HEK293T (cell line): Measurements from ENCODE around the gene TBC1D22B.

Source experiments
- CTCF ChIA-PET: fragments of 350-600 bp; formaldehyde crosslinking; extraction: SDS; loops from one replicate; lab custom pipeline; 2021; ENCODE audit warnings: antibody characterized with exemption, inconsistent platforms; lab: Yijun Ruan, JAX
- POLR2A ChIA-PET: fragments of 350-600 bp; formaldehyde crosslinking; extraction: SDS; loops from one replicate; lab custom pipeline; 2020; ENCODE audit warnings: antibody characterized with exemption, inconsistent platforms; lab: Yijun Ruan, JAX
- DNase-seq: peaks from one replicate; pipeline ENCODE4 v3.0.0; 2012; ENCODE audit warnings: mixed read lengths; ENCODE audit errors: extremely low spot score
- ARNT ChIP-seq: fragments of 450-650 bp; IDR thresholded peaks from 2 replicates; pipeline ENCODE4 v1.6.1; 2017; ENCODE audit warnings: mild to moderate bottlenecking
- BHLHE40 ChIP-seq: fragments of 450-650 bp; IDR thresholded peaks from 2 replicates; pipeline ENCODE4 v1.6.1; 2016; ENCODE audit warnings: mild to moderate bottlenecking, moderate library complexity, borderline replicate concordance
- CTBP1 ChIP-seq: fragments of 450-650 bp; IDR thresholded peaks from 2 replicates; pipeline ENCODE4 v1.6.1; 2016; ENCODE audit warnings: borderline replicate concordance
- ELF4 ChIP-seq: fragments of 450-650 bp; IDR thresholded peaks from 2 replicates; pipeline ENCODE4 v1.6.1; 2017; ENCODE audit warnings: antibody characterized with exemption
- FOXA1 ChIP-seq: fragments of 450-650 bp; IDR thresholded peaks from 2 replicates; pipeline ENCODE4 v1.6.1; 2016; ENCODE audit warnings: mild to moderate bottlenecking
- FOXK2 ChIP-seq: fragments of 450-650 bp; IDR thresholded peaks from 2 replicates; pipeline ENCODE4 v1.6.1; 2016; ENCODE audit warnings: mild to moderate bottlenecking
- FOXM1 ChIP-seq: fragments of 450-650 bp; IDR thresholded peaks from 2 replicates; pipeline ENCODE4 v1.6.1; 2017; ENCODE audit warnings: mild to moderate bottlenecking, borderline replicate concordance
- HDGF ChIP-seq: fragments of 450-650 bp; IDR thresholded peaks from 2 replicates; pipeline ENCODE4 v1.6.1; 2017; ENCODE audit warnings: antibody characterized with exemption, borderline replicate concordance
- L3MBTL2 ChIP-seq: fragments of 450-650 bp; conservative IDR thresholded peaks from 2 replicates; pipeline ENCODE4 v1.6.1; 2016; ENCODE audit warnings: mild to moderate bottlenecking
- LEF1 ChIP-seq: fragments of 450-650 bp; IDR thresholded peaks from 2 replicates; pipeline ENCODE4 v1.6.1; 2017; ENCODE audit warnings: mild to moderate bottlenecking, borderline replicate concordance
- NFRKB ChIP-seq: fragments of 450-650 bp; IDR thresholded peaks from 2 replicates; pipeline ENCODE4 v1.6.1; 2016; ENCODE audit warnings: mild to moderate bottlenecking, moderate library complexity
- SP1 ChIP-seq: fragments of 450-650 bp; IDR thresholded peaks from 2 replicates; pipeline ENCODE4 v1.6.1; 2017
- SUZ12 ChIP-seq: fragments of 450-650 bp; IDR thresholded peaks from 2 replicates; pipeline ENCODE4 v1.6.1; 2016; ENCODE audit warnings: mild to moderate bottlenecking
- TARDBP ChIP-seq: fragments of 450-650 bp; IDR thresholded peaks from 2 replicates; pipeline ENCODE4 v1.6.1; 2016
- ZNF384 ChIP-seq: fragments of 450-650 bp; IDR thresholded peaks from 2 replicates; pipeline ENCODE4 v1.6.1; 2016
- TF ChIP-seq, protein P1 (sequence below): fragments of 450-650 bp; IDR thresholded peaks from 2 replicates; pipeline ENCODE4 v1.6.1; 2016

TBC1D22B gene

DNA sequence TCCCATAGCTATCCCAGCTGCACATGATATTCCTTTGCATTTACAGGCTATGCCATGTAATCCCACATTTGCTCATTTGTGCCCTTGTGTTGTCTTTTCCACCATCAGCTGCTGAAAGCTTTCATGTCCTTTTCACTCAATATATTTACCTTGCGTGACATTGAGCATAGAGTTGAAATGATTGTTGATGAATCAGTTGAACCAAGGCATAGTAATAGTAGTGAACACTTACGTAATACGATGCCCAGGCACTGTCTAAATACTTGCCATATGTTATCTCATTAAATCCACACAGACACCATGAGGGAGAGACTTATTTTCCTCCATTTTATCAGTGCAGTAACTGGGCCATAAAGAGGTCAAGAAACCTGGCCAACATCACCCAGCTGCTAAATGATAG, 109.3 kb downstream of the TBC1D22B start:
- TF ChIP-seq, protein P1, sequence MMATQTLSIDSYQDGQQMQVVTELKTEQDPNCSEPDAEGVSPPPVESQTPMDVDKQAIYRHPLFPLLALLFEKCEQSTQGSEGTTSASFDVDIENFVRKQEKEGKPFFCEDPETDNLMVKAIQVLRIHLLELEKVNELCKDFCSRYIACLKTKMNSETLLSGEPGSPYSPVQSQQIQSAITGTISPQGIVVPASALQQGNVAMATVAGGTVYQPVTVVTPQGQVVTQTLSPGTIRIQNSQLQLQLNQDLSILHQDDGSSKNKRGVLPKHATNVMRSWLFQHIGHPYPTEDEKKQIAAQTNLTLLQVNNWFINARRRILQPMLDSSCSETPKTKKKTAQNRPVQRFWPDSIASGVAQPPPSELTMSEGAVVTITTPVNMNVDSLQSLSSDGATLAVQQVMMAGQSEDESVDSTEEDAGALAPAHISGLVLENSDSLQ = no peak
- TF ChIP-seq FOXA1 (no peak), ARNT (no peak), ELF4 (no peak), FOXK2 (no peak), TARDBP (no peak), BHLHE40 (no peak), FOXM1 (no peak), SUZ12 (no peak), CTBP1 (no peak), HDGF (no peak), SP1 (no peak)
- POLR2A ChIA-PET = no interaction called here
- DNase-seq = no peak
- CTCF ChIA-PET = no interaction called here

DNA sequence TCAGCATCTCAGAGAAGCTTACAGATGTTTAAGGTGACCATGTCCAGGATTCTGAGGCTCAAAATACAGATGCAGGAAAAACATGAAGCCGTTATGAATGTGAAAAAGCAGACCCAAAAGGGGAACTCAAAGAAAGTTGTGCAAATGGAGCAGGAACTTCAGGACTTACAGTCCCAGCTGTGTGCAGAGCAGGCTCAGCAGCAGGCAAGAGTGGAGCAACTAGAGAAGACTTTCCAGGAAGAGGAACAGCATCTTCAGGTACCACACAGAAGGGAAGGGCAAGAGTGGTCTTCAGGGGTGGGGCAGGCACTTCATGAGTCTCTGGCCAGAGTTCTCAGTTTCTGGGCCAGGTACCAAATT, 111.4 kb downstream of the TBC1D22B start:
- POLR2A ChIA-PET = no interaction called here
- no peak for DNase-seq
- CTCF ChIA-PET = no interaction called here
- TF ChIP-seq L3MBTL2 (no peak), ARNT (no peak), BHLHE40 (no peak), HDGF (no peak), ELF4 (no peak), FOXM1 (no peak), FOXK2 (no peak), ZNF384 (no peak), SUZ12 (no peak), CTBP1 (no peak)
- TF ChIP-seq, protein P1 = no peak

DNA sequence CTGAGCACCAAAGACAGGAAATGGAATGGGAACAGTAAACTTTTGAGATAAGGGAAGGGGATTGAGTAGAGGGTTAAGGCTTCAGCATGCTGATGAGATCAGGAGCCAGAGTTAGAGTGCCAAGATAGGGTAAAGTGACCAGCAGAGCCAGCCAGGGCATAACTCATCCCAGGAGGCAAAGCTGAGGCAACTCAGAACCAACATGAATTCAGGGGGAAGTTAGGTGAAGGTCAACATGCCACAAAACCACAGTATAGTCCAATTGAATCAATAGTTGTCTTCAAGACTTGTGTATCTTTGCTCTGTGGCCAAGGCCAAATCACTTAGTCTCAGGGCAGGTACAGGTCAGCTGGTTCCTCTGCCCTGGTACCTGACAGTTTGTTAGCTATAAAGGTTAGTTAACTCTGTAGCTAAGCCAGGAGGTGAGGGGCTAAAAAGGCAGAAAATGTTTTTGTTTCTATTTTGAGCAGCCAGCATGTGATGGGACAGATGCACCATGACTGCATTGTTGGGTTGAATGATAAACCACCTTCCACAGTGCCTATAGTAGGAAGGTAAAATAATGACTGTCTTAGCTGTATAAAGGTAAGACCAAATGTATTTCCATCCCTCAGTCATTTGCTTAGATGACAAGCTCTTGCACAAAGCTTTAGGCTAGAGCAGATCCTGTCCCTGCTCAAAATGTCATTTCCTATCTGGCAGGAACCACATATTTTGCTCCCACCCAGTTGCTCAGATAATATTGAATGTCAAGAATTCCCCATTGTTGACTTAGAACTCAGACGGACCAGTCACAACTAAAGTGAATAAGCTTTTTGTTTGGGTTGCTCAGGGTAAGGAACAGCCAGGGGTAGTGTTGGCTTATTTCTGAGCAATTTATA, 112.0 kb downstream of the TBC1D22B start:
- ChIA-PET POLR2A (no interaction called here), CTCF (no interaction called here)
- no peak for TF ChIP-seq SP1
- TF ChIP-seq FOXK2 = no peak
- no peak for TF ChIP-seq BHLHE40
- TF ChIP-seq FOXA1 = no peak
- TF ChIP-seq, protein P1 = no peak
- TF ChIP-seq TARDBP = no peak
- no peak for TF ChIP-seq CTBP1
- TF ChIP-seq SUZ12 = no peak
- no peak for TF ChIP-seq LEF1
- no peak for TF ChIP-seq L3MBTL2
- no peak for TF ChIP-seq ELF4
- TF ChIP-seq NFRKB = no peak
- no peak for TF ChIP-seq HDGF
- no peak for TF ChIP-seq ZNF384
- no peak for TF ChIP-seq ARNT
- no peak for TF ChIP-seq FOXM1
- no peak for DNase-seq

DNA sequence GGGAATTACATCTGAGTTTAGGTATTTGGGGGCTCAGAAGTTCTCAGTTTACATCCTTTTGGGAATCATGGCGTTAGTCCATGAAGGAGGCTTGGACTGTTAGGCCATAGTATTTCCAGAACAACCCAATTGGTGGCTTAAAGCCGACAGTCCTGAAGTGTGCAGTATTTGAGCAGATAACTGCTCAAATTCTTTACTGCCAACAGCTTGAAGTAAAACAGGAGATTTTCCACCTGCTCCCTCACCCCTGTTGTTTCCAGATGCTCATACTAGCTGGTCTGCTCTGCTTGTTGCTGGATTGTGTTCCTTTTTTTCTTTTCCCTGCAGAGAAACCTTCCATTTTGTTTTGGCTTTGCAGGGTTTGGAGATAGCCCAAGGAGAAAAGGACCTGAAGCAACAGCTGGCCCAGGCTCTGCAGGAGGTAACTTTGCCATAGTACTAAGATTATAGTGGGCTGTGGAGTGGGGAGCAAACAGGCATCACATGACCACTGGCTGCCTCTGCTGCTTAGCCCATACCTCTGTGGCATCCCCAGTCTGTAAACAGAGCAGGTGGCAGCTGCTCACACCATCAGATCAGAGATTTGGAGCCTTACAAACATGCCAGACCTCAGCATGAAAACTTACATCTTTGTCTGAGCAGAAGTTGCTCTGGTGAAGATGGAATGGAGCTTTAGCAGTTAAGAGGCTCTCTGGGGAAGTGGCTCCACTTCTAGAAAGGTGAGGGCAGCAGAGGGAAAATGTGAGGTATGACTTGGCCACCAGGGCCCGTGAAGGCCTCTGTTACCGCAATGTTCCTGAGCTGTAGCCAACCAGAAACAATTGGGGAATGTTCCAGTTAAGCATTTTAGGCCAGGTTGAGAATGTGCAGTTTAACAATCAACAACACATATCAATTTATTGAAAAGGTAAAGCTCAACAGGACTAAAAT, 113.8 kb downstream of the TBC1D22B start:
- TF ChIP-seq ZNF384 (no peak), L3MBTL2 (no peak)
- POLR2A ChIA-PET = no interaction called here
- no peak for DNase-seq
- CTCF ChIA-PET = no interaction called here

DNA sequence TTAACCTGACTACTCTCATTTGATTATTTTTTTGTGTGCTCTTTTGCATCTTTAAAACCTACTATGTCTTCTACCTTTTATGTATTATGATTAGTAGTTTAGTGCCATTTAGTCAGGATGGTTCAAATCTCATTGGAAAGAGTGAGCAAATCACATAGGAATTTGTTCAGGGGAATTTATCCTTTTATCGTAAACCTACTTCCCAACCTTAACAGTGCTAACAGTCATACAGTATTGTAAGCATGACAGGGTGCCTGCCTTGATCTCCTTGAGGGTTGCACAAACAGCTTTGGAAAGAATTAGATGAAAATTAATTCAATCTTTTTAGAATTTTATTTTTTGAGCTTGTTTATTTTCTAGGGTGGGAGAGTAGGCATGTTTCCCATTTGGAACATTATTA, 114.5 kb downstream of the TBC1D22B start:
- no peak for TF ChIP-seq NFRKB
- no peak for DNase-seq
- CTCF ChIA-PET = no interaction called here
- POLR2A ChIA-PET = no interaction called here

DNA sequence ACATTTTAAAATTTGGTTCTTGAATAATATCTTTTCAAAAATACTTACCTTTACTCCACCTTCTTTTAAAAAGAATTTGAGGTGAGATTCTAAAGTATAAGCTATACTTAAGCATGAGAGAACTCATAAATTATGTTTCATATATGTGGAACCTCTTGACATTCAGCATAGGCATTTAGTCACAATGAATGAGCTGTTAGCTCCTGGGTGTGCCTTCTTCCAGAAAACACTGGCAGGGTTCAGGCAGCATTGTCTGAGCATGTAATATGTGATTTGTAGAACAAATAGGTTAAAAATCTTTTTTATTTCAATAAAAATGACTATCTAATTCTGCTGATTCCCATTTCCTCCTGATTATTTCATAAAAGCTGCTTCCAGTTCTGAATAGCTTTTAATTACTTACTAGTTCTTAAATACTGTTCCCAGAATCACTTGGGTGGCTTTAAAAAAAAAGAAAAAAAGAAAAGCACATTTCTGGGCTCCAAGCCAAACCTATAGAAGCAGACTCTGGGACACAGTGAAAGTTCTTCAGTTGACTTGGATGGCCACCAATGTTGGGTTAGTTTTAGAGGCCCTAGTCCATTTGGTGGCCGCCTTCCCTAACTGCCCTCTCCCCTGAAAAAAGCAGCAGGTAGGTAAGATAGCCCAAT, 116.4 kb downstream of the TBC1D22B start:
- CTCF ChIA-PET = no interaction called here

More for the DNA sequence above, 116.4 kb downstream of the TBC1D22B start:
- TF ChIP-seq ZNF384 = no peak
- no peak for TF ChIP-seq ELF4
- TF ChIP-seq, protein P1 = no peak
- no peak for TF ChIP-seq LEF1
- POLR2A ChIA-PET = interaction anchor here (1.4 kb wide), 1 partner anchor 19 kb away, joined by 3 read pairs; no protein-coding TSS in a partner anchor
- no peak for DNase-seq
